Fibroblast of pulmonary artery (primary cell): ENCODE results near the gene WDR19.

Experiments
- DNase-seq: peaks from one replicate; pipeline ENCODE4 v3.0.0-alpha.2; 2010; ENCODE audit warnings: low read depth
- H3K4me3 ChIP-seq: replicated peaks from 2 replicates; pipeline ENCODE4 v1.5.1; 2011; ENCODE audit warnings: low read depth, mild to moderate bottlenecking, control low read depth, low read length, moderate library complexity
- CTCF ChIP-seq: IDR thresholded peaks from 2 replicates; pipeline ENCODE4 v1.5.1; 2011; ENCODE audit warnings: mild to moderate bottlenecking, control low read depth, low read length, inconsistent platforms; ENCODE audit errors: missing control alignments

Gene WDR19

DNA sequence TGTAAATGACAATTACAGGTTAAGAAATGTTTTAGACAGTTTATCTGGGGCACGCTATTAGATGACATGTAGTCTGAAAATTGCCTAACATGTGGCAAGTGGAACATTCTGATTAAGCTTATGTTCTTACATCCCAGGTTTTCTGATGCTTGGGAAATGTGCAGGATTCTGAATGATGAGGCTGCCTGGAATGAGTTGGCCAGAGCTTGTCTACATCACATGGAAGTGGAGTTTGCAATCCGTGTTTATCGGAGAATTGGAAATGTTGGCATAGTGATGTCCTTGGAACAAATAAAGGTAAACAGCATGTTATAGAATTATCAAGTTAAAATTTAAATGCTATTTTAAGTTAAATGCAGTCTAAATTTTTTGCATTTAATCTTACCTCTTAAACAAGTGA is 49.3 kb downstream of the WDR19 start:
- no peak for TF ChIP-seq CTCF
- no peak for DNase-seq
- no peak overlapping the region for H3K4me3 ChIP-seq

- no peak overlapping the region for H3K4me3 ChIP-seq
- TF ChIP-seq CTCF, result no peak
- DNase-seq, result no peak
These were observed 49.8 kb downstream of the WDR19 start for GRCh38 chr4:39232100-39232499.

DNA sequence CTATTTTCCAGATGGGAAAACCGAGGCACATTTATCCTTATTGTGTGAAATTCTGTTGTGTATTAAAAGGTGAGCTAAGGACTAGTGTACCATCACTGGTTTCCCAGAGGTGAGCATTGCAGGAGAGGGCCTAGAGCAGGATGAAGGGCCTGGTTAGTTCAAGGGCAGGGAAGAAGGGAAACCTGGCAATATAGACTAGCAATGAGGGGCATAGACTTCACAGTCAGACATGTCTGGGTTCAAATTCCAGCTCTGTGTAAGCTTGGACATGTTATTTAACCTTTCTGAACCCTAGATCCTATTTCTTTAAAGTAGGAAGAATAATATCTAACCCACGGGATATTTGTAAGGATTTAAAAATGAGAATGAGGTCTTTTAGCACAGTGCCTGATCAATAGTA is 50.8 kb downstream of the WDR19 start:
- H3K4me3 ChIP-seq, result no peak overlapping the region
- no peak for DNase-seq
- no peak for TF ChIP-seq CTCF

- no peak overlapping the region for H3K4me3 ChIP-seq
- no peak for DNase-seq
- no peak for TF ChIP-seq CTCF
These were observed 51.5 kb downstream of the WDR19 start for GRCh38 chr4:39233783-39234182.

GRCh38 chr4:39235021-39235420 is 52.7 kb downstream of the WDR19 start:
- H3K4me3 ChIP-seq, result no peak overlapping the region
- no peak for DNase-seq
- no peak for TF ChIP-seq CTCF

DNA sequence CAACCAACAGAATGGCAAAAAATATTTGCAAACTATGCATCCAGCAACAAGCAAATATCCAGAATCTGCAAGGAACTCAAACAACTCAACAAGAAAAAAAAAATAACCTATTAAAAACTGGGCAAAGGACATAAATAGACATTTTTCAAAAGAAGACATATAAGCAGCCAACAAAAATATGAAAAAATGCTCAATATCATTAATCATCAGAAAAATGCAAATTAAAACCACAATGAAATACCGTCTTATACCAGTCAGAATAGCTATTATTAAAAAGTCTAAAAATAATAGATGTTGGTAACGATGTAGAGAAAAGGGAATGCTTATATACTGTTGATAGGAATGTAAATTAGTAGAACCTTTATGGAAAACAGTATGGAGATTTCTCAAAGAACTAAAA is 53.4 kb downstream of the WDR19 start:
- TF ChIP-seq CTCF, result no peak
- peak; percentile 3 for DNase-seq
- no peak overlapping the region for H3K4me3 ChIP-seq

GRCh38 chr4:39237179-39237578 is 54.9 kb downstream of the WDR19 start:
- DNase-seq, result peak; percentile 31
- TF ChIP-seq CTCF, result no peak
- no peak overlapping the region for H3K4me3 ChIP-seq
